ENCODE results near the gene ATG7.

ATG7 gene

GRCh38 chr3:11349446-11349845 is 77.2 kb downstream of the ATG7 start:
- TF ChIP-seq GABPA (IDR thresholded peaks at IDR 0.05; ENCODE audit: low read depth) (no peak), SPI1 (IDR thresholded peaks at IDR 0.05; ENCODE audit: borderline replicate concordance, low read depth) (no peak), POLR2AphosphoS5 (IDR thresholded peaks at IDR 0.05; ENCODE audit: low read depth) (no peak)
- TF ChIP-seq, protein P1, sequence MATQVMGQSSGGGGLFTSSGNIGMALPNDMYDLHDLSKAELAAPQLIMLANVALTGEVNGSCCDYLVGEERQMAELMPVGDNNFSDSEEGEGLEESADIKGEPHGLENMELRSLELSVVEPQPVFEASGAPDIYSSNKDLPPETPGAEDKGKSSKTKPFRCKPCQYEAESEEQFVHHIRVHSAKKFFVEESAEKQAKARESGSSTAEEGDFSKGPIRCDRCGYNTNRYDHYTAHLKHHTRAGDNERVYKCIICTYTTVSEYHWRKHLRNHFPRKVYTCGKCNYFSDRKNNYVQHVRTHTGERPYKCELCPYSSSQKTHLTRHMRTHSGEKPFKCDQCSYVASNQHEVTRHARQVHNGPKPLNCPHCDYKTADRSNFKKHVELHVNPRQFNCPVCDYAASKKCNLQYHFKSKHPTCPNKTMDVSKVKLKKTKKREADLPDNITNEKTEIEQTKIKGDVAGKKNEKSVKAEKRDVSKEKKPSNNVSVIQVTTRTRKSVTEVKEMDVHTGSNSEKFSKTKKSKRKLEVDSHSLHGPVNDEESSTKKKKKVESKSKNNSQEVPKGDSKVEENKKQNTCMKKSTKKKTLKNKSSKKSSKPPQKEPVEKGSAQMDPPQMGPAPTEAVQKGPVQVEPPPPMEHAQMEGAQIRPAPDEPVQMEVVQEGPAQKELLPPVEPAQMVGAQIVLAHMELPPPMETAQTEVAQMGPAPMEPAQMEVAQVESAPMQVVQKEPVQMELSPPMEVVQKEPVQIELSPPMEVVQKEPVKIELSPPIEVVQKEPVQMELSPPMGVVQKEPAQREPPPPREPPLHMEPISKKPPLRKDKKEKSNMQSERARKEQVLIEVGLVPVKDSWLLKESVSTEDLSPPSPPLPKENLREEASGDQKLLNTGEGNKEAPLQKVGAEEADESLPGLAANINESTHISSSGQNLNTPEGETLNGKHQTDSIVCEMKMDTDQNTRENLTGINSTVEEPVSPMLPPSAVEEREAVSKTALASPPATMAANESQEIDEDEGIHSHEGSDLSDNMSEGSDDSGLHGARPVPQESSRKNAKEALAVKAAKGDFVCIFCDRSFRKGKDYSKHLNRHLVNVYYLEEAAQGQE (IDR thresholded peaks at IDR 0.05; ENCODE audit: insufficient replicate concordance, low read depth): no peak
- TF ChIP-seq, protein P2, sequence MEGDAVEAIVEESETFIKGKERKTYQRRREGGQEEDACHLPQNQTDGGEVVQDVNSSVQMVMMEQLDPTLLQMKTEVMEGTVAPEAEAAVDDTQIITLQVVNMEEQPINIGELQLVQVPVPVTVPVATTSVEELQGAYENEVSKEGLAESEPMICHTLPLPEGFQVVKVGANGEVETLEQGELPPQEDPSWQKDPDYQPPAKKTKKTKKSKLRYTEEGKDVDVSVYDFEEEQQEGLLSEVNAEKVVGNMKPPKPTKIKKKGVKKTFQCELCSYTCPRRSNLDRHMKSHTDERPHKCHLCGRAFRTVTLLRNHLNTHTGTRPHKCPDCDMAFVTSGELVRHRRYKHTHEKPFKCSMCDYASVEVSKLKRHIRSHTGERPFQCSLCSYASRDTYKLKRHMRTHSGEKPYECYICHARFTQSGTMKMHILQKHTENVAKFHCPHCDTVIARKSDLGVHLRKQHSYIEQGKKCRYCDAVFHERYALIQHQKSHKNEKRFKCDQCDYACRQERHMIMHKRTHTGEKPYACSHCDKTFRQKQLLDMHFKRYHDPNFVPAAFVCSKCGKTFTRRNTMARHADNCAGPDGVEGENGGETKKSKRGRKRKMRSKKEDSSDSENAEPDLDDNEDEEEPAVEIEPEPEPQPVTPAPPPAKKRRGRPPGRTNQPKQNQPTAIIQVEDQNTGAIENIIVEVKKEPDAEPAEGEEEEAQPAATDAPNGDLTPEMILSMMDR (IDR thresholded peaks at IDR 0.05; ENCODE audit: insufficient read depth, low read length): no peak
- no peaks in the 10 kb centered on the region for H3K27me3 ChIP-seq (ENCODE audit: insufficient read depth, poor library complexity, severe bottlenecking)
- H3K27ac ChIP-seq (replicated peaks): no peak overlapping the region
- no peak for DNase-seq (ENCODE audit: low read depth in 1 of 2, low spot score in 1 of 2)
- no peak overlapping the region for H3K4me3 ChIP-seq (replicated peaks; ENCODE audit: insufficient read depth, low read length)

- Histone ChIP-seq H3K27ac (replicated peaks) (no peak overlapping the region), H3K4me3 (replicated peaks; ENCODE audit: insufficient read depth, low read length) (no peak overlapping the region), H3K27me3 (ENCODE audit: insufficient read depth, poor library complexity, severe bottlenecking) (no peaks in the 10 kb centered on the region)
- no peak for TF ChIP-seq SPI1 (IDR thresholded peaks at IDR 0.05; ENCODE audit: borderline replicate concordance, low read depth)
- no peak for TF ChIP-seq POLR2AphosphoS5 (IDR thresholded peaks at IDR 0.05; ENCODE audit: low read depth)
- no peak for TF ChIP-seq GABPA (IDR thresholded peaks at IDR 0.05; ENCODE audit: low read depth)
- TF ChIP-seq, protein P2 (IDR thresholded peaks at IDR 0.05; ENCODE audit: insufficient read depth, low read length): no peak
- TF ChIP-seq, protein P1 (IDR thresholded peaks at IDR 0.05; ENCODE audit: insufficient replicate concordance, low read depth): no peak
- DNase-seq (ENCODE audit: low read depth in 1 of 2, low spot score in 1 of 2): no peak
These were observed 78.2 kb downstream of the ATG7 start for GRCh38 chr3:11350374-11350773.

DNA sequence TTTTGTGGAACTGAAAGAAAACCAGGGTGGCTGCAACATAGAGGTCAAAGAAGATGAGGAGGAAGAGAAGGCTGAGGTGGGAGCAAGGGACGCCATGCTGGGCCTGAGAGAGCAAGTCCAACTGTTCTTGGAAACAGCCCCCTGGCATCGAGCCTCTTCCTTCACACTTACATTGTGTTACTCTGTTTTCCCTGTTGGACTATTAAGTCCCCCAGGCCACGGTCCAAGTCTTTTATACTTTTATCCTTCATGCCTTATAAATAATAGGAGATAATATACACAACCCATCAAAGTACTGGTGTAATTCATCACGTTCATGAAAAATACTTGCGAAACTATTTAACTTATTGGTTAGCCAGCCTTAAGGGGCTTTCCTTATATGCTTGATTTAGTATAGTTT is 79.3 kb downstream of the ATG7 start:
- Histone ChIP-seq H3K27ac (replicated peaks) (no peak overlapping the region), H3K4me3 (replicated peaks; ENCODE audit: insufficient read depth, low read length) (no peak overlapping the region), H3K27me3 (ENCODE audit: insufficient read depth, poor library complexity, severe bottlenecking) (no peaks in the 10 kb centered on the region)
- TF ChIP-seq, protein P2 (IDR thresholded peaks at IDR 0.05; ENCODE audit: insufficient read depth, low read length): no peak
- TF ChIP-seq, protein P1 (IDR thresholded peaks at IDR 0.05; ENCODE audit: insufficient replicate concordance, low read depth): no peak
- TF ChIP-seq SPI1 (IDR thresholded peaks at IDR 0.05; ENCODE audit: borderline replicate concordance, low read depth): no peak
- TF ChIP-seq GABPA (IDR thresholded peaks at IDR 0.05; ENCODE audit: low read depth): no peak
- TF ChIP-seq POLR2AphosphoS5 (IDR thresholded peaks at IDR 0.05; ENCODE audit: low read depth): no peak
- no peak for DNase-seq (ENCODE audit: low read depth in 1 of 2, low spot score in 1 of 2)

Measured in HL-60 (cell line).